A549 treated with CpdA at 1 μM for 4 hours (cell line): ENCODE measurements around the gene COA4. TPM values are rescaled to one million over a fixed set of nuclear protein-coding genes. Genes with fewer than 3 reads are reported as not detected.

Experiments used
- total RNA-seq: library from RNA; stranded (reverse); fragments of 200-300 nt; extraction: Qiagen RNA extraction; gene quantifications from 5 replicates; pipeline ENCODE4 v1.2.3, GENCODE V29; 2022; ENCODE audit warnings: low read depth

COA4 gene
- 125 to 145 TPM (median 138 TPM) in 5 replicates for total RNA-seq

GRCh38 chr11:73876424-73877310, at the start of gene COA4, which contains the start of gene PAAF1:
COA4 (minus strand) TSS chr11:73876846; CDS start chr11:73873378, 3,468 bp downstream.
PAAF1 (plus strand) TSS chr11:73876999; CDS start chr11:73877022, 23 bp downstream.

Other genes starting within 250 kb of the COA4 start
- 0.41 to 0.86 TPM (median 0.55 TPM) in 5 replicates for gene PLEKHB1, start 230.3 kb downstream of the COA4 start, total RNA-seq
- 51.2 to 63.4 TPM (median 60.5 TPM) in 5 replicates for gene RAB6A, start 115.8 kb downstream of the COA4 start, total RNA-seq
- gene MRPL48, start 89.0 kb downstream of the COA4 start, total RNA-seq, result 44.9 to 58.6 TPM (median 51.8 TPM) in 5 replicates
- 11.6 to 13.5 TPM (median 12.5 TPM) in 5 replicates for gene PAAF1, start 153 bp upstream of the COA4 start, total RNA-seq
- gene DNAJB13, start 74.2 kb upstream of the COA4 start, total RNA-seq, result 0.23 to 0.45 TPM (median 0.30 TPM) in 4 of 5 replicates, not detected in the other
- gene UCP2, start 106.0 kb upstream of the COA4 start, total RNA-seq, result 60.1 to 93.0 TPM (median 67.0 TPM) in 5 replicates
- 1.0 to 2.0 TPM (median 1.7 TPM) in 5 replicates for gene UCP3, start 132.2 kb upstream of the COA4 start, total RNA-seq